Transverse colon (tissue), 4 donors: Measurements from ENCODE around the gene PCDHGB5. TPM values are rescaled to one million over a fixed set of nuclear protein-coding genes. Genes with fewer than 3 reads are reported as not detected.
"Not testable (repeated sequence)": the region's sequence is repeated elsewhere in the genome, so short reads cannot be mapped to it uniquely, and the experiment has no call there.

Experiments
- DNase-seq: peaks from one replicate; pipeline ENCODE4 v3.0.0-alpha.2; 2019
- H3K27ac ChIP-seq, 4 donors: fragments of 200-600 bp; sonication (generic); 2 replicates each; pipeline ENCODE4 v1.5.1; 2016 to 2018; ENCODE audit warnings: inconsistent platforms in 4 of 4
- H3K27me3 ChIP-seq: fragments of 200-600 bp; sonication (generic); 2 replicates; pipeline ENCODE4 v1.5.1; 2017; ENCODE audit warnings: inconsistent platforms
- H3K36me3 ChIP-seq, 4 donors: fragments of 200-600 bp; sonication (generic); 2 replicates each; pipeline ENCODE4 v1.5.1; 2017 to 2019; ENCODE audit warnings: inconsistent platforms in 4 of 4
- H3K4me1 ChIP-seq, 4 donors: fragments of 200-600 bp; sonication (generic); 2 replicates each; pipeline ENCODE4 v1.5.1; 2017 to 2020; ENCODE audit warnings: inconsistent platforms in 4 of 4
- H3K4me3 ChIP-seq, 4 donors: fragments of 200-600 bp; sonication (generic); 1 replicate in 1 of 4; 2 replicates in 3 of 4; pipeline versions ENCODE4 v1.5.1 to v1.6.1; 2017 to 2019; ENCODE audit warnings: inconsistent platforms in 4 of 4
- H3K9me3 ChIP-seq, 2 donors: fragments of 200-600 bp; sonication (generic); 2 replicates each; pipeline ENCODE4 v1.5.1; 2017 to 2019; ENCODE audit warnings: inconsistent platforms in 2 of 2
- EP300 ChIP-seq: sonication (generic); formaldehyde crosslinking; IDR thresholded peaks from one replicate; pipeline ENCODE4 v1.6.1; 2017; ENCODE audit warnings: antibody characterized with exemption, low read depth
- POLR2A ChIP-seq: fragments of 450-650 bp; IDR thresholded peaks from one replicate; pipeline ENCODE4 v1.6.1; 2016; ENCODE audit warnings: antibody characterized with exemption, mild to moderate bottlenecking, moderate library complexity
- POLR2AphosphoS5 ChIP-seq, 3 donors: sonication (generic); formaldehyde crosslinking; IDR thresholded peaks; one replicate each; pipeline ENCODE4 v1.6.1; 2016; ENCODE audit warnings: antibody characterized with exemption in 3 of 3
- WGBS, 2 donors: methylation state at CpG; one replicate each; pipeline ENCODE4 v1.1.5; 2018; ENCODE audit warnings: low coverage in 1 of 2; 5-methylcytosine and 5-hydroxymethylcytosine counted together
- in situ Hi-C, 4 donors: fragments of 200-750 bp; cut with MboI; loops; one replicate each; pipeline versions ENCODE4 v1.15.0 to v1.15.1; 2017; ENCODE audit warnings: low sequenced_read_pairs in 3 of 4, low pct_ligation_motif_present in 1 of 4, low pct_unique_long_range_greater_than_20kb in 1 of 4
- intact Hi-C: fragments of 100-400 bp; cut with DNase I; formaldehyde crosslinking; loops from one replicate; pipeline ENCODE4 v1.15.1; 2023; ENCODE audit warnings: low total_unique reads
- total RNA-seq, 4 donors: library from RNA; depleted of rRNA; stranded (reverse); fragments of >200 nt; gene quantifications; one replicate each; pipeline ENCODE4 v1.1.0, GENCODE V29; 2016
- TF ChIP-seq, protein P1 (sequence below), 5 experiments: fragments of 200-600 bp in 3 of 5; fragments of 450-650 bp in 2 of 5; sonication (generic) in 3 of 5; IDR thresholded peaks; 1 replicate in 2 of 5; 2 replicates in 3 of 5; pipeline ENCODE4 v1.5.1; 2016 to 2017; ENCODE audit warnings: antibody characterized with exemption in 5 of 5, inconsistent platforms in 3 of 5, mild to moderate bottlenecking in 2 of 5, moderate library complexity in 1 of 5

The PCDHGB5 gene
- total RNA-seq, 4 donors from 2014 or later = 5.3 to 23.3 (median 9.2) TPM

DNA sequence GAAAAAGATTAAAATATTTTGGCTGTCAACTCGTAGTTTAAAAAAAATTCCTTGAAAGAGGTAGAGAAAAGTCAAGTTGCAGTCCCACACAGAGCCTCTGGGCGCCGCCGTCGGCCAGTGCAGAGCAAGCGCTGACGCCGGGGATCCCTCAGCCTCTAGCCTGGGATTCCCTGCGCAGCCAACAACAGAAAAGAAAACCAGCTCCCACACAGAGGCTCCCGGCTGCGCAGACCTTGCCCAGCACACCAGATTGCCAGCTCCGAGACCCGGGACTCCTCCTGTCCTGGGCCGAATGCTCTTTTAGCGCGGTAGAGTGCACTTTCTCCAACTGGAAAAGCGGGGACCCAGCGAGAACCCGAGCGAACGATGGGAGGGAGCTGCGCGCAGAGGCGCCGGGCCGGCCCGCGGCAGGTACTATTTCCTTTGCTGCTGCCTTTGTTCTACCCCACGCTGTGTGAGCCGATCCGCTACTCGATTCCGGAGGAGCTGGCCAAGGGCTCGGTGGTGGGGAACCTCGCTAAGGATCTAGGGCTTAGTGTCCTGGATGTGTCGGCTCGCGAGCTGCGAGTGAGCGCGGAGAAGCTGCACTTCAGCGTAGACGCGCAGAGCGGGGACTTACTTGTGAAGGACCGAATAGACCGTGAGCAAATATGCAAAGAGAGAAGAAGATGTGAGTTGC lies 19.9 kb downstream of the PCDHGB5 start, which contains the start of gene PCDHGB7:
Gene PCDHGB7, plus strand, starts transcription at position 184 of the 679 bp plus-strand sequence. Its CDS starts 183 bp downstream, at position 367.
- in situ Hi-C loops = loop anchor here in 1 of 4 donors (10.0 kb wide), 1 partner anchor 137 kb away; no protein-coding TSS in a partner anchor
- H3K36me3 ChIP-seq = not testable (repeated sequence)

DNA sequence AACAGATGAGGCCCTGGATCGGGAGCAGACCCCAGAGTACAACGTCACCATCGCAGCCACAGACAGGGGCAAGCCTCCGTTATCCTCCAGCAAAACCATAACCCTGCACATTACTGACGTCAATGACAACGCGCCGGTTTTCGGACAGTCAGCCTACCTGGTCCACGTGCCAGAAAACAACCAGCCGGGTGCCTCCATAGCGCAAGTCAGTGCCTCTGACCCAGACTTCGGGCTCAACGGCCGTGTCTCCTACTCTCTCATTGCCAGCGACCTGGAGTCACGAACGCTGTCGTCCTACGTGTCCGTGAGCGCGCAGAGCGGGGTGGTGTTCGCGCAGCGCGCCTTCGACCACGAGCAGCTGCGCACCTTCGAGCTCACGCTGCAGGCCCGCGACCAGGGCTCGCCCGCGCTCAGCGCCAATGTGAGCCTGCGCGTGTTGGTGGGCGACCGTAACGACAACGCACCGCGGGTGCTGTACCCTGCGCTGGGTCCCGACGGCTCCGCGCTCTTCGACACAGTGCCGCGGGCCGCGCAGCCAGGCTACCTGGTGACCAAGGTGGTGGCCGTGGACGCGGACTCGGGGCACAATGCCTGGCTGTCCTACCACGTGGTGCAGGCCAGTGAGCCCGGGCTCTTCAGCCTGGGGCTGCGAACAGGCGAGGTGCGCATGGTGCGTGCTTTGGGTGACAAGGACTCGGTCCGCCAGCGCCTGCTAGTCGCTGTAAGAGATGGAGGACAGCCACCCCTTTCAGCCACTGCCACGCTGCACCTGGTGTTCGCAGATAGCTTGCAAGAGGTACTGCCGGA lies 21.5 kb downstream of the PCDHGB5 start:
- DNase-seq = no peak
- in situ Hi-C loops (loop anchor here in 1 of 4 donors (10.0 kb wide), 1 partner anchor 136 kb away; no protein-coding TSS in a partner anchor), intact Hi-C loops (loop anchor here (10.0 kb wide), 1 partner anchor 146 kb away; no protein-coding TSS in a partner anchor)
- H3K4me3 ChIP-seq = no peak overlapping the region
- 72% methylated on average over 47 of the region's 74 CpGs; no CpG with 5 or more reads in 1 of the 2 donors for WGBS, 2 donors
- H3K36me3 ChIP-seq = no peaks in the 10 kb centered on the region
- H3K27me3 ChIP-seq = peaks cover 4% of the 10 kb centered on the region
- H3K9me3 ChIP-seq = peaks cover 64 to 97% of the 10 kb centered on the region in 2 donors
- no peaks in the 10 kb centered on the region for H3K4me1 ChIP-seq
- no peak overlapping the region for H3K27ac ChIP-seq
- TF ChIP-seq POLR2AphosphoS5 (IDR thresholded peaks at IDR 0.05) (no peak), EP300 (no peak), POLR2A (no peak)
- TF ChIP-seq, protein P1, sequence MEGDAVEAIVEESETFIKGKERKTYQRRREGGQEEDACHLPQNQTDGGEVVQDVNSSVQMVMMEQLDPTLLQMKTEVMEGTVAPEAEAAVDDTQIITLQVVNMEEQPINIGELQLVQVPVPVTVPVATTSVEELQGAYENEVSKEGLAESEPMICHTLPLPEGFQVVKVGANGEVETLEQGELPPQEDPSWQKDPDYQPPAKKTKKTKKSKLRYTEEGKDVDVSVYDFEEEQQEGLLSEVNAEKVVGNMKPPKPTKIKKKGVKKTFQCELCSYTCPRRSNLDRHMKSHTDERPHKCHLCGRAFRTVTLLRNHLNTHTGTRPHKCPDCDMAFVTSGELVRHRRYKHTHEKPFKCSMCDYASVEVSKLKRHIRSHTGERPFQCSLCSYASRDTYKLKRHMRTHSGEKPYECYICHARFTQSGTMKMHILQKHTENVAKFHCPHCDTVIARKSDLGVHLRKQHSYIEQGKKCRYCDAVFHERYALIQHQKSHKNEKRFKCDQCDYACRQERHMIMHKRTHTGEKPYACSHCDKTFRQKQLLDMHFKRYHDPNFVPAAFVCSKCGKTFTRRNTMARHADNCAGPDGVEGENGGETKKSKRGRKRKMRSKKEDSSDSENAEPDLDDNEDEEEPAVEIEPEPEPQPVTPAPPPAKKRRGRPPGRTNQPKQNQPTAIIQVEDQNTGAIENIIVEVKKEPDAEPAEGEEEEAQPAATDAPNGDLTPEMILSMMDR (IDR thresholded peaks at IDR 0.05) = no peak

More for the DNA sequence above, 19.9 kb downstream of the PCDHGB5 start, which contains the start of gene PCDHGB7:
- H3K4me1 ChIP-seq, H3K27me3 ChIP-seq: not testable (repeated sequence)
- peaks cover 56 to 96% of the 10 kb centered on the region in 2 donors for H3K9me3 ChIP-seq
- intact Hi-C loops = loop anchor here (10.0 kb wide), 1 partner anchor 147 kb away; no protein-coding TSS in a partner anchor
- 38 to 41% methylated on average over 16 to 47 of the region's 47 CpGs for whole genome bisulfite sequencing, 2 donors
- H3K27ac ChIP-seq = peak within 1 kb of the TSS in 1 of 4 donors; percentile 8
- DNase-seq = peak; percentile 58
- peak within 1 kb of the TSS in 3 of 4 donors; percentile 15 to 37 (median 15) for H3K4me3 ChIP-seq
- TF ChIP-seq, protein P1 (IDR thresholded peaks at IDR 0.05) = peak; percentile 39 to 51 (median 43)

DNA sequence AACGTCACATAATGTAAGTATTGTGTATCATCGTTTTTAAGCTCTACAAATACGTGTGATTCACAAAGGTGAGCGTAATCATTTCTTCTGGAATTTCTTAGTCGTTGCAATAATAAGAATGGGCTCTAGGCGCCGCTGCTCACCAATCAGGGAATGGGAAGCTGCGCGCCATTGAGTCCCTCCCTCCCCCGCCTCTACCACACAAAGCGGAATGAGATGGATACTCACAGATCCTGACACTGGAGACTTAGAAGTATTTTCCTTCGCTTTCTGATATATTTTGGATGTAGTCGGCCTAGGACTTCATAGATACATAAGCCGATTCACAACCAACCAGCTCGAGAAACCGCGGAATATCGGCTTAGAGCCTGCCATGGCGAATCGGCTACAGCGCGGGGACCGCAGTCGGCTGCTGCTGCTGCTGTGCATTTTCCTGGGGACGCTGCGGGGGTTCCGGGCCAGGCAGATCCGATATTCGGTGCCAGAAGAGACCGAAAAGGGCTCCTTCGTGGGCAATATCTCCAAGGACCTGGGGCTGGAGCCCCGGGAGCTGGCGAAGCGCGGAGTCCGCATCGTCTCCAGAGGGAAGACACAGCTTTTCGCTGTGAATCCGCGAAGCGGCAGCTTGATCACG lies 23.2 kb downstream of the PCDHGB5 start, which contains the start of gene PCDHGA11:
Gene PCDHGA11, plus strand, starts transcription at position 197 of the 634 bp plus-strand sequence. Its CDS starts 177 bp downstream, at position 374.
- no peak for DNase-seq
- peak within 1 kb of the TSS in 2 of 4 donors; percentile 2 to 28 for H3K4me3 ChIP-seq
- no peak within 1 kb of the TSS for H3K27ac ChIP-seq
- in situ Hi-C loops (no loop called here), intact Hi-C loops (no loop called here)
- no peaks in the 10 kb centered on the region for H3K36me3 ChIP-seq
- H3K4me1 ChIP-seq = no peaks in the 10 kb centered on the region
- WGBS, 2 donors = 36 to 52% methylated on average over 9 to 42 of the region's 42 CpGs
- H3K9me3 ChIP-seq = peaks cover 76 to 99% of the 10 kb centered on the region in 2 donors
- H3K27me3 ChIP-seq = peaks cover 4% of the 10 kb centered on the region
- TF ChIP-seq, protein P1 (IDR thresholded peaks at IDR 0.05) = peak in 2 of 5 experiments; percentile 18 to 20
- TF ChIP-seq EP300 = no peak

DNA sequence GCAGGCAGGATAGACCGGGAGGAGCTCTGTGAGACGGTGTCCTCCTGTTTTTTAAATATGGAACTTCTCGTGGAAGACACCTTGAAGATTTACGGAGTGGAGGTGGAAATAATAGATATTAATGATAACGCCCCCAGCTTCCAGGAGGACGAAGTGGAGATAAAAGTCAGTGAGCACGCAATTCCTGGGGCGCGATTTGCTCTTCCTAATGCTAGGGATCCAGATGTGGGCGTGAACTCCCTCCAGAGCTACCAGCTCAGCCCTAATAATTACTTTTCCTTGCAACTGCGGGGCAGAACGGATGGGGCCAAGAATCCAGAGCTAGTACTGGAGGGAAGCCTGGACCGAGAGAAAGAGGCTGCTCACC lies 23.7 kb downstream of the PCDHGB5 start:
- Histone ChIP-seq H3K4me3 (peak overlapping the region in 1 of 4 donors; percentile 28), H3K27me3 (peaks cover 4% of the 10 kb centered on the region)
- WGBS, 2 donors = 16 to 31% methylated on average over 7 to 13 of the region's 13 CpGs

More for the DNA sequence above, 23.7 kb downstream of the PCDHGB5 start:
- peaks cover 75 to 99% of the 10 kb centered on the region in 2 donors for H3K9me3 ChIP-seq
- H3K4me1 ChIP-seq = no peaks in the 10 kb centered on the region
- intact Hi-C loops (no loop called here), in situ Hi-C loops (no loop called here)
- H3K36me3 ChIP-seq = no peaks in the 10 kb centered on the region
- DNase-seq = no peak
- TF ChIP-seq EP300 (no peak), POLR2AphosphoS5 (IDR thresholded peaks at IDR 0.05) (no peak), POLR2A (no peak)
- TF ChIP-seq, protein P1 (IDR thresholded peaks at IDR 0.05) = no peak
- no peak overlapping the region for H3K27ac ChIP-seq
